ENCODE measurements around the gene NCK2.

DNA sequence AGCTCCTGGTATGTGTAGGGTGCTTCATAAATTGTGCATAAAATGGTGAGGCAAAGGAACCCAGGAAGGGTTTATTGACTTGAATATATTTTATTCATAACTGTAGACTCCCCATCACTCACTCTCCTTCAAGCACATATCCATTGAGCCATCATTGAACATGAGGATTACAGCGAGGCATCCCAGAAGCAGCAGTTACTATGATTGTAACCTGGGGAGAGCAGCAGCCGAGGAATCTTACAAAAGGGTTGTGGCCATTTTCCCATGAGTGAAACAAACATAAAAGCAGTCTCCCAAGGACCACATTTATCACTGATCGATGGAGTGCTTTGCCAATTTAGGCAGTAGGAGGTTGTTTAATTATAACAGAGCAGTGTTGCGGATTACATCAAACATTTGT is 183.4 kb downstream of the NCK2 start:
- TF ChIP-seq, protein P1, sequence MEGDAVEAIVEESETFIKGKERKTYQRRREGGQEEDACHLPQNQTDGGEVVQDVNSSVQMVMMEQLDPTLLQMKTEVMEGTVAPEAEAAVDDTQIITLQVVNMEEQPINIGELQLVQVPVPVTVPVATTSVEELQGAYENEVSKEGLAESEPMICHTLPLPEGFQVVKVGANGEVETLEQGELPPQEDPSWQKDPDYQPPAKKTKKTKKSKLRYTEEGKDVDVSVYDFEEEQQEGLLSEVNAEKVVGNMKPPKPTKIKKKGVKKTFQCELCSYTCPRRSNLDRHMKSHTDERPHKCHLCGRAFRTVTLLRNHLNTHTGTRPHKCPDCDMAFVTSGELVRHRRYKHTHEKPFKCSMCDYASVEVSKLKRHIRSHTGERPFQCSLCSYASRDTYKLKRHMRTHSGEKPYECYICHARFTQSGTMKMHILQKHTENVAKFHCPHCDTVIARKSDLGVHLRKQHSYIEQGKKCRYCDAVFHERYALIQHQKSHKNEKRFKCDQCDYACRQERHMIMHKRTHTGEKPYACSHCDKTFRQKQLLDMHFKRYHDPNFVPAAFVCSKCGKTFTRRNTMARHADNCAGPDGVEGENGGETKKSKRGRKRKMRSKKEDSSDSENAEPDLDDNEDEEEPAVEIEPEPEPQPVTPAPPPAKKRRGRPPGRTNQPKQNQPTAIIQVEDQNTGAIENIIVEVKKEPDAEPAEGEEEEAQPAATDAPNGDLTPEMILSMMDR (IDR thresholded peaks at IDR 0.05), result no peak
- TF ChIP-seq POLR2A (IDR thresholded peaks at IDR 0.05), result no peak

Data from esophagus squamous epithelium (tissue), 4 donors.